HG03025 (cell line): ENCODE data around the gene HDLBP.

Experiments used
- ATAC-seq: cut with Tn5 transposase; IDR thresholded peaks from one replicate; pipeline ENCODE4 v1.9.1; 2021; ENCODE audit warnings: mild to moderate bottlenecking, moderate library complexity; ENCODE audit not compliant: unreplicated experiment, low FRiP score

Gene HDLBP

DNA sequence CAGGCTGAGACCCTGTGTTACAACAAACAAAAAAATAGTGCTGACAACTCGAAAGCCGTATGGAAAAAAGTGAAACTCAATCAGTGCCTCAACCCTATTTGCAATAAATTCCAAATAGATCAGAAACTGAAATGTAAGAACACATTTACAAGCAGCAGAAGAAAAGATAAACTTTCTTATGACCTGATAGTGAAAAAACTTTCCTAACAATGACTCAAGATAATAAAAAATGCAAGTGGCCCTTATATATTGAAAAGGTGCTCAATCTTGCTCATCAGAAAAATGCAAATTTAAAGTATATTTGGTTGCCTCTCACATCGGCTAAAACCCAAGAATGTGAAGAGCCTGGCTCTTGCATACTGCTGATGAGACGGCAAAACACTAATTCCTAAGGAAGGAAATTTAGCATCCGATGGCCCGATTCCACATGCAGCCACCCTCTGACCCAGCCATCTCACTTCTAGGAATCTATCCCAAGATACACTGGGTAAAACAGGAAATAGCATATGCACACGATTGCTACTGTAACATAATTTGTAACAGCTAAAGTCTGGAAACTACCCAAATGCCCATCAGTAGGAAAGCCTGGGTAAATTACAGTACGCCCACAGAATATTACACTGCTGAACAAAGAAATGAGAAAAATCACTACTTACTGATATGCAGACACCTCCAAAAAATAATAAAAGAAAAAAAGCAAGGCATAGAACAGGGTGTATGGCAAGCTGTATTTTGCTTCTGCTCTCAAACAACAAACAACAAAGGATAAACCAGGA lies 56.8 kb downstream of the HDLBP start:
- ATAC-seq, result no peak

DNA sequence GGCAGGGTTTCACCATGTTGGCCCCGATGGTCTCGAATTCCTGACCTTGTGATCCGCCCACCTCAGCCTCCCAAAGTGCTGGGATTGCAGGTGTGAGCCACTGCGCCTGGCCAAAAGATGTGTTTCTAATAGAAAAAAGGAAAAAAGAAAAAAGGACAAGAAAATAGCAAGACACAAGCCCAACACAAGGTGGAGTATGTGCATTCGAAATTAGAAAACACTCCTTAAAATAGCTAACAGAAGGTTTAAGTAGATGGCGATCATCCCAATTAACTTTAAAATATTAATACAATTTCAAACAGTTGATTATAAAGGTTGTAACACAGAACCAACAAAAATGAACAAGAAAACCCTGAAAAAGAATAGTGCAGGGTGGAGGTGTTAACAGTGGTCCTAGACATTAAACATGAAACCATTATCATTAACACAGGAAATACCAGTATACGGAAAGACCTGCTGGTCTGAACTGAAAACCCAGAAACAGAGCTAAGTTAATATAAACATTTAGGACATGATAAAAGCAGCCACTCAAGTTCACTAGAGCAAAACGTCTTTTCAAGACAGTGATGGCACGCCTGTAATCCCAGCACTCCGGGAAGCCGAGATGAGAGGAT lies 57.9 kb downstream of the HDLBP start:
- no peak for ATAC-seq

DNA sequence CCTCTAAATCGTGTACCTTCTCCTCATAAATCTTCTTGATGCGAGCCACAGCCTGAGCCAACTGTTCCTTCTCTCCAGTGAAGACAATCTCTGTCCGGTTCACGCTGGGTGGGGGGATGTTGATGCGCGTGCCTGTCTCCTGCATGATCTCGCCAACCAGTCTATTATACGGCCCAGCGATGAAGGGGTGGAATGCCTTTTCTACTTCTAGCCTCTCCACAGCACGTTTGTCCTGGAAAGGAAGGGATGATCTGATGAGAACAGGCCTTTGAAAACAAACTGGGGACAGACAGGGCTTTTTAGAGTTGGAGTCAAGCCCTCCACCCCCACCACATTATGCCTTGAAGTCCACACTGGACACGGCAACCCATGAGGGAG lies 59.3 kb downstream of the HDLBP start:
- ATAC-seq, result no peak

DNA sequence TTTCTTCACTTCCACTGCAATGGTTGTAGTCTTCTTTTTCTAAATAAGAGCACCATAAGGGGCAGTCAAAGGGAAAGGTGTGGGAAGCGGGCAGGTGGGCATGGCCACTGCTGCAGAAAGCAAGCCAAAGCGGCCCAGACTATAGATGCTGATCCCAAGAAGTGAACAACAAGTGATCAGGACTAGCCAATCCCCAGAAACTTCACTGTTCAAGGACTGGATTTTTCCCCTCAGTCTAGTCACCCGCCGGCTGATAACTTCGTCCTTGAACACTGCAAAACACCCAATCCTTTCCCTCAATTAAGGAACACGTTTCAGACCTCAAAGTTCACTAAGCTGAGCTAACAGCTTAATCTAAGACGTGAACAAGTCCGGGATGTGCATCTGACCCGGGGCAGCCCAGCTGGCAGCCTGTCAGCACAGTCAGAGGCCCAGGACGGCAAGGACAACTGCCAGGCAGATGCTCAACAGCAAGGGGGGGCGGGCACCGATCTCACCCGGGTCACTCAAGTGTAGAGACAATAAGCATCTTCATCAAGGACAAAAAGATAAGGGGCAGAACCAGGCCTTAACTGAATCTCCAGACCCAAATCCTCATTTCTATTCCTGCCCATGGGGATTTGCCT lies 59.8 kb downstream of the HDLBP start:
- no peak for ATAC-seq

DNA sequence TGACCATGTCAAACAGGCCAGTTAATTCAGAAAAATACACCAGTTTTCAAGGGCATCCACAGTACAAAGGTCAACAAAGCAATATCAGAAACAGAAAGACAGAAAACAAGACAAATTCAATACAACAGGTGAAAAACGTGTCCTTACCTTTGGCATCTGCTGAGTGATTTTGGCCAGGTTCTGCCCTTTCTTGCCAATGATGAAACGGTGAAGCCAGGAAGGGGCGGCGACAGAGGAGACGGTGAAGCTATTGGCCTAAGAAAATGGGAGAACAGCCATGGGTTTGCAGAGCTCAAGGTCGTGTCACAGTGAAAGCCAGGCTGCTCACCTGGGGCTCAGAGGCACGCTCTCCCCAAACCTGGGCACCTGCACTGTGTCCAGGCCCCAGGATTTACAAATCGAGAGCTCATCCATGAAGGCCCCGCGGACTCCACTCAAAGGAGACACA lies 60.5 kb downstream of the HDLBP start:
- no peak for ATAC-seq

DNA sequence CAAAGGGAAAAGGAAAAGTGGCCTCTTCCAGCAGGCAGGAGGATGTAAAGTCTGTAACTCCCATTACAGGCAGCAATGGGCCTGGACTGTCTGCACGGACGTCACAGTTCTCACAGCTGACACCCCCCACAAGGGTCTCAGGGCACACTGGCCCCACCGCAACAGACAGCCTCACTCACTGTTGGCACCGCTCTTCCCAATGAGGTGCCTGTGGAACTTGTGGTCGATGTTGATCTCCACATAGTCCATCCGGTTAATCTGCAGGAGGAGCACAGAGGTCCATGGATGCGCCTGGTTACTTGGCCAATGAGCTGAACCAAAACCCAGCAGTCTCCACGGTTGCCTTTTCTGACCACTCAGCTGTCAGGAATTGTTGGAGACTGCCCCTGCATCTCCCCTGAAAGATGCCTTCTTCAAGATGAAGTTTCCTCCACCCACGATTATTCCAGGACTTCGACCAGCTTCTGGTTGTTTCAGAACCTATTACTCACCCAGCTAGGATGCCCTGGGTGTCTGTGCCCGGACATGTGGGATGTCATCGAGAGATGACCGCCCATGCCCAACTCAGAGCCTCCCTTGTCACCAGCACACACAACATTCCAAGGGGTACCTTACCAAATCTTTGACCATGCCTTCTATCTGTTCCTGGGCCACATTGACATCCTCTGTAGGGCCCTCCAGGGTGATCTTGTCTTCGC lies 62.5 kb downstream of the HDLBP start:
- no peak for ATAC-seq

DNA sequence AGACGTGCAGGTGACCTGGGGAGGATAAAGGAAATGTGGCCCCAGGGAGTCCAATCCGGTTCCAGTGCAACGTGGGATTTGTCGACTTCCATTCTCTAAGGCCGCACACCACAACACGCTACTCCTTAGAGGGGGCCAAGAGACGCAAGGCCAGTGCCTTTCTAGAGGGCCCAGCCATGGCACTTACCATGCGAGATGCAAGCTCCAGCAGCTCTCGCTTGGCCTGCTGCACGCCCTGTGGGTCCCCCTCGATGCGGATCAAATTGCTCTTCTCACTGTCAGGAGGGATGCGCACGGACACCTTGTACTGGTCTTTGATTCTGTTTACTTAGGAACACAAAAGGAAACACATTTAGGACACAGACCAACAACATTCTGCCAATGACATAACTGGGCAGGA lies 65.8 kb downstream of the HDLBP start:
- ATAC-seq, result no peak

DNA sequence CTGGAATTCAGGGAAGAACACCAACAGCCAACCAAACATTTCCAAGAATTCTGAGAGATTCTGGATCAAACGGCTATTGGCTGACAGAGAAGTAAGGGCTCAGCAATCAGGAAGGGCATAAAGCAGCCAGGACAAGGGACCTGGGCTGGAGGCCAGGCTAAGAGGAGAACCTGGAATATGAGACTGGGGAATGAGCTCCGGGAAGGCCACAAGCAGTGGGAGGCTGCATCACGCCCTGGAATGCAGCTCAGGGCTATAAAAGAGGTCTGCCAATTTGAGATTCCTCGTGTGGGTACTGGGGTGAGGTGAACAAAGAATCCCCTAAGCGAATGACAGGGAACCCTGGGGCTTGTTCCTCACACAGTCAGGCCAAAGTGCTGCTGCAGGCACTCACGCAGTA lies 66.6 kb downstream of the HDLBP start:
- no peak for ATAC-seq

DNA sequence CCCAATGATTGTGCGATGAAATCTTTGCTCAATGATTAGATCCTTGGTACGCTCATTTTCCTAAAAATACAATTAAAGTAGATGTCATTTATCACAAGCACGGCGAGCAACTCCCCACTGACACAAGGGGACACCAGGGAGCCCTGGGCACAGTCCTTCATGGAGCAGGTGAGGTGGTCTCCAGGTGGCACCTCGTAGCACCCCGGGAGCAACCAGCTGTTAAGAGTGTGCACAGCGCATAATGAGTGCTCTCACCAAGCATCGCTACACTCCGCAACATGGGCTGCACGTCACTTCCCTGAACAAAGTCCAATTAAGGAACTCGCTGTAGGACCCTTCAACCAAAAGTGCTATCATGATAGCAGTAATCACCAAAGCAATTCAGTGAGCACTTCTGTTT lies 67.2 kb downstream of the HDLBP start:
- ATAC-seq, result no peak

DNA sequence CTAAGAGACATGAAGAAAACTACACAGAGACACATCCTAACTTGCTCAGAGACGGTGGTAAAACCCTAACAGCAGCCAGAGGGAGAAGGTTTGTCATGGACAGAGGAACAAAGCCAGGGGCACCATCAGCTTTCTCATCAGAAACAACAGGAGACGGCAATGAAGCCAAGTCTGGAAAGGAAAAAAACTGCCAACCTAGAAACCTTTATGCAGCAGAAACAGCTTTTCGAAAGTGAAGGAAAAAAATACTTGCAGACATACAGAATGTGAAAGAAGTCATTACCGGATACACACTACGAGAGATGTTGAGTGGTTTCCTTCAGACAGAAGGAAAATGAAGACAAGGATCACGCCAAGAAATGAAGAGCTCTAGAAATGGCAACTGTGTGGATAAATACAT lies 71.1 kb downstream of the HDLBP start:
- no peak for ATAC-seq

DNA sequence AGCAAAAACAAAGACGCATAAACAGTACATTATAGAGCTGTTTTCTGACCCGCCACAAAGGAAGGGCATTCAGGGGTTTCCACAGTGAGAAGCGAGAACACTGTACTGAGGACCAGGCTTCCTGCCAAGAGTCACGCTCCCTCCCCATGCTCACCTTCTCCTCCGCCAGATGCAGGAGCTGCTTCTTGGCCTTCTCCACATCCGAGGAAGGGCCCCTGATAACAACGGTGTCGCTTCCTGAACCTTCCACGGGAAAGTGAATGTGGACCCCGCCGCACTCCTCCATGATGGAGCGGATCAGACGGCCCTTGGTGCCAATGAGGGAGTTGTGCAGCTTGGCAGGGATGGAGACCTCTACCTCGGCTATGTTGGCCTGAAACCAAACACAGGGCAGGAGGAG lies 73.2 kb downstream of the HDLBP start:
- ATAC-seq, result no peak

DNA sequence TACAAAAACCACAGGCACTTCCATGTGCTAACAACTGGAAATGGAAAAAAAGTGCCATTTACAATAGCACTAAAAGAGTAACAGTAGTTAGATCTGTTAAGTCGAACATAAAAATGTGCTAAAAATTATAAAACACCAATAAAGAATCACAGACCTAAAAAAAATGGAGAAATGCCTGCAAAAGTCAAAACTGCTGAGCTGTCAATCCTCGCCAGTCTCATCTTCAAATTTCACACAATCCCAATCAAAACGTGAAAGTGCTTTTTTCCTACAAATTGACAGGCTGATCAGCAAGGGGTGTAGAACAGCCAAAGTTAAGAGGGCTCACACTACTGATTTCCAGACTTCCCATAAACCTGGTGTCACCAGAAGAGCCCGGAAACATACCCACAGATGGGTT lies 73.8 kb downstream of the HDLBP start:
- ATAC-seq, result no peak

DNA sequence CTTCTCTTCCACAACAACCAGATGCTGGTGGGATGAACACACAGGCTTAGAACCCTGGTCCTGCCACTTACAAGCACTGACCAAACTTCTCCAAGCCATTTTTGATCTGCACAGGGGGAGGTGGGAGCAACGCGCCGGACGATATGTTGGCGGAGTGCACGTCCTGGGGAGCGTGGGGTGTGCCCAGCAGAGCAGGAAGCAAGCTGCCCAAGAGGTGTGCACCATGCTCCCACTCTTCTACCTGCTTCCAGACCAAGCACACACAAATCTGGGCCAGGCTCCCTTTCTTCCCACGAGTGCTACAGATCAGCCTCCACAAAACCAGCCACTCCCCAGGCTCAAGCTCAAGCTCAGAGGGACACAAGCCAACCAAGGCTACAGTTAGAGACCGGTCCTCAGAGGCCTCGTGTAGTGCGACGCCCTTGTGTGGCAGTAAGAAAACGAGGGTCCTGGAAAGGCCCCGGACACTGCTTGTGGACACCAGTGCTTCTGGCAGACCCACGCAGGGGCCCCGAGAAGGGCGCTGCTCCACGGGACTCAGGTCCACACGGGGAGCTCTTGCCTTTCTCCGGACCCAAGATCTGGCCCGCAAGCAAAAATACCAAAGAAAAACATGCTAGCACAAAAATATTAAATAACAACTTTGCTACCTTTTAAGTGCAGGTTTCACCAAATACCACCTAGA lies 75.0 kb downstream of the HDLBP start:
- no peak for ATAC-seq

DNA sequence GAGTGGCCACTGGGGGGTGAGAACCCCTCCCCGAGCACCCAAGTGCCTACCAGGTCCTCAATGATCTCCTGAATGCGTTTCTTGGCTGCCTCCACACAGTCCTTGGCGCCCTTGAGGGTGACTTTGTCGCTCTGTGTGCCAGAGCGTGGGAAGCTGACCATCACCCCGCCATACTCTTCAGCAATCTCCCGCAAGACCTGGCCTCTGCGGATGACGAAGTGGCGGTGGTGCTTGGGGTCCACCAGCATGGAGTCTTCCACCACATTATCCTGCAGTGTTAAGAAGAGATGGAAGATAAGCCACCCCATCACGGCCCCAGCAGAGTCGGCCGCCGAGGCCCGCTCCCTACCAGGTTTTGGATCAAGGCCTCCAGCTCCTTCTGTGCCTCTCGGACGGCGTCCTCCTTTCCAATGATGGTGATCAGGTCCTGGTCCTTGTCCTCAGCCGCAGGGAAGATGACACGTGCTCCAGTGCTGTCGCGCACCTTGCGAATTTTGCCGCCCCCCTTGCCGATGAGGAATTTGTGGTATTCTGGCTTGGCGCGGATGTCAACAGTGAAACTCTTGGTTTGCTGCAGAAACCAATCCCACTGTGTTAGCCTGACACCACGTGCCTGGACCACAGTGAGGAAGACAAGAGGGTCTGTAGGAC lies 75.8 kb downstream of the HDLBP start:
- no peak for ATAC-seq

DNA sequence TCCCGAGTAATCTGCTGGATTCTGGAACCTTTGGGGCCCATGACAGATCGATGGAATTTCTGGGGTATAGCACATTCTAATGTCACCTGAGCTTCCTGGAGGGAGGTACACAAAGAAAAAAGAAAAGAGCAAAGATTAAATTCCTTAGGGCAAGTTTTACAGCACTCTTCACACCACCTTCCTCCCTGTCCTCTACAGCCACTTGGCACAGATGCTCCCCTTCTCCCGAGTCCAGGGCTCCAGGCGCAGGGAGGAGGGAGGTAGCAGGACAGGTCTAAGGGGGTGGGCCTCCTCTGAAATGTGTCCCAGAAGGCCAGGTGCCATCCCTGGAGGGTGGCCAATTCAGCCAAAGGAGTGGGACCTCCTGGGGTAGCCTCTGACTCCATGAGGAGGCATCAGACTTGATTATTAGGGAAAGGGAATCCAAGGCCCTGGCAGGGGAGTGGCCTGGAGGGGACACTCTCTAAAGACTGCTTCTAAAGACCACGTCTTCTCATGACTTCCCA lies 76.7 kb downstream of the HDLBP start:
- no peak for ATAC-seq

DNA sequence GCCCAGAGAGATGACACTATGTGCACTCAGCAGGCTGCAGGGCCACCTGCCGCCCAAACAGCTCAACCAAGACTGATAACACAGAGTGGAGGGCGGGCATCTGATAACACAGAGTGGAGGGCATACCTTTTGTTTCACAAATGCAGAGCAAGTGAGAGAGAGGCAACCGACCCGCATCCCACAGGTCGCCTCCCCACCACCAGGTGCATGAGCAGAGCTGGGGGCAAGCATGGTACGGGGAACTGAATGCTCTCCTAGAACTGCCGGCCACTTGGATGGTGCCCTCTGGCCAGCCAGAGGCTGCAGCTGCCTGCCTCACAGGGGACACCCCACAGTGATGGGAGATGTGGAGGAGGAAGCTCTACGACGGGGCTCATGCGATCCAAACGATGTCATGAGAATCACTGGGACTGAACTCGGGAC lies 77.5 kb downstream of the HDLBP start:
- no peak for ATAC-seq

DNA sequence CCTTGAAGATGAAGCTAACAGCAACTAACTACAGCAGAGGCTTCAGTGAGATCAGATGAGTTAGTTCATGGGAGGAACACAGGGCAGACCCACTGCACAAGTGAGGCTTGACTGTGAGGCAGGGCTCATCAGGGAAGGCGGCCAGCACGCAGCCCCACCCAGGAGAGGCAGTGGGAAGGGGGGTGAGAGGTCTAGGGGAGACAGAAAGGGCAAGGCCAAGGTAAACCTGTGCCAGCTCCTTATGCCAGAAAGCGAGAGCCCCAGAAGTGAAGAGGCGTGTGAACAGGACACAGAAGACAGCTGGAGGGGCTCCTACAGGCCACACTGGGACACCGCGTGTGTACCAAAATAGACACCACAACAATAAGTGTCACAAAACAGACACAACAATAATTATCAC lies 78.4 kb downstream of the HDLBP start:
- ATAC-seq, result no peak

DNA sequence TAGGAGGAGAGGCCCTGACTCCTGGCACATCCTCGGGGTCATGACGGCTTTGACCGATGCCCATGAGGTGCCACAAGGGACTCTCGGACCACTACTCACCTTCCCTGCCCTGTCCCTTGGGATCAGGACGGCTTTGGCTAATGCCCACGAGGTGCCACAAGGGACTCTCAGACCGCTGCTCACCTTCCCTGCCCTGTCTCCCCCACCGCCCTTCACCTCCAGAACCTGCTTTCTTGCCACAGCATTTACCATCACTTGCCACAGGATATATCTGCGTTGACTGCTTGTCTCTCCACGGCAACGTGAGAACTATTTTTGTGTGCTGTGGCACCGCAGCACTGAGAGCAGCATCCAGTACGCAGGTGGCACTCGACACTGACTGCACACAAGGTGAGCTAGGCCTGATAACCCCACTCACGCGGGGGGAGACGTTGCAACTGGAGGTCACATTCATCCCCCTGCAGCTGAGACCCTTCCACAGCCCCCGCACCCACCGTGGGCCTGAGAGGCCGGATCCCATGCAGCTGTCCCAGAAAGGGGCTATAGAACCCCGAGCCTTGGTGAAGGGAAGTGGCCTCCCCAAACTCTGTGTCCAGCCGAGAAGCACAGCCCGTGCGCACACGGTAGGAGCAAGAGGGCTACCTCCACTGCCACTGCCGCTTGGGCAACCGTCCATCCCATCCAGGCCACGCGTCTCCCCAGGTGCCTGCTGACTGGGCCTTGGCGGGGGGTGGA lies 79.4 kb downstream of the HDLBP start:
- ATAC-seq, result no peak

DNA sequence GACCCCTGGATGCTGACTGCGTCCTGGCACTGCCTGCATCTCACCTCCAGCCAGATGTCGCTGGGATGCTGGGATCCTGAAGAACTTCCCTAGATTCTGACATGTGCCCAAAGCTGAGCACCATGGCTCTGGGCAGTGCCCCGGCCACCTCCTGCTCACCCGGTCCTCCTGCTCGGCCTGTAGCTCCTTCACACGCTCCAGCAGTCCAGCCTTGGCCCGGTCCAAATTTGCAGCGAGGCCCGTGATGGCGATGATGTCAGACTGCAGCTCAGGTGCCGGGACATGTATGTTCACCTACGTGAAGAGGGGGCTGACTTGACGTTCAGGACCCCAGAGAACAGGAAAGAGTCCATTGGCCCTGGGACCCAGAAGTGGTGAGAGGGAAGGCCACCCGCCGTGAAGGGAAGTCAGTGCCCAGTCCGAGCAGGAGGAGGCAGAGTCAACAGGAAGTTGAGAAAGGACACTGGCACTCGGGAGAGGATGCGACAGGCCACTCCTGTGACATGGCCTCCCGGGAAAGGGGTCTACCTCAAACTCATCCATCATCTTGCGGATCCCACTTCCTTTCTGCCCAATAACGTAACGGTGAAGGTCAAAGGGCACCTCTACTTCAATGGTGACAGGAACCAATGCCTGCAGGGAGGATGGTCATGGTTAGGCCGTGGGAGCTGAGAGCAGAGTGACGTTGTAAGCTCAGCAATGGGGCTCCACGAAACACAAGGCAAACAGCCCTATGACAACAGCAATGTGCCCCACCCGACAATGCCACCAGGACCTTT lies 80.3 kb downstream of the HDLBP start:
- ATAC-seq, result no peak
